ENCODE results near the gene TTLL12.

DNA sequence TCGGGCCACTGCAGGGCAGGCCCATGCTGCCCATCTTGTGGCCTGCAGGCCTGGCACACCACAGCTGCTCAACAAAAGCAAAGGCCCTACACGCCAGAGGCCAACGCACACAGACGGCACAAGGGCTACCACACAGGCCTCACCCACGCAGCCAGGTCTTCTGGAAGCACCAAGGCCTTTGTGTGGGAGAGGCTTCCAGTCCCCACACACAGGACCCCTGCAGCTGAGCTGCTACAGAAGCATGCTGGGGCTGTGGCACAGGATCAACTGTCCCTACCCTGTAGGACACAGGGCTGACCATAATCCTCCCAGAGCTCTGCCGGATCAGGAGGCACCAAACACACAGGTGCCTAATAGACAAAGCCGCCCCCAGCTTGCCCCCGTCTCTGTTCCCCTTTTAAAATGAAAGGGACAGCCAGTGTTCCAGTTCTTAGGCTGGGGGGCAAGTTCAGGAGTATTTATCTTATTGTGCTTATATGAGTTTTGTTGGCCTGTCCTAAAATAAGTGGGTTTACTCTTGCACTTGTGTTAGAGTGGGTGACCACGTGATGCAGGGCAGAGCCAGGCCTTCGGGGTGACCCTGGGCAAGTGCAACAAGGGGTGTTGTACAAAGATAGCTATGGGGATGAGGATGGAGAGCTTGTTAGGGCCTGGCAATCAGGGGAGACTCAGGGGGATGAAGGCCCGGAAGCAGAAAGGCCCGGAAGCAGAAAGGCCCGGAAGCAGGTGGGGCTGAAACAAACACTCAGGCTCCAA lies 5.4 kb downstream of the TTLL12 start:
- TF ChIP-seq, protein P1, sequence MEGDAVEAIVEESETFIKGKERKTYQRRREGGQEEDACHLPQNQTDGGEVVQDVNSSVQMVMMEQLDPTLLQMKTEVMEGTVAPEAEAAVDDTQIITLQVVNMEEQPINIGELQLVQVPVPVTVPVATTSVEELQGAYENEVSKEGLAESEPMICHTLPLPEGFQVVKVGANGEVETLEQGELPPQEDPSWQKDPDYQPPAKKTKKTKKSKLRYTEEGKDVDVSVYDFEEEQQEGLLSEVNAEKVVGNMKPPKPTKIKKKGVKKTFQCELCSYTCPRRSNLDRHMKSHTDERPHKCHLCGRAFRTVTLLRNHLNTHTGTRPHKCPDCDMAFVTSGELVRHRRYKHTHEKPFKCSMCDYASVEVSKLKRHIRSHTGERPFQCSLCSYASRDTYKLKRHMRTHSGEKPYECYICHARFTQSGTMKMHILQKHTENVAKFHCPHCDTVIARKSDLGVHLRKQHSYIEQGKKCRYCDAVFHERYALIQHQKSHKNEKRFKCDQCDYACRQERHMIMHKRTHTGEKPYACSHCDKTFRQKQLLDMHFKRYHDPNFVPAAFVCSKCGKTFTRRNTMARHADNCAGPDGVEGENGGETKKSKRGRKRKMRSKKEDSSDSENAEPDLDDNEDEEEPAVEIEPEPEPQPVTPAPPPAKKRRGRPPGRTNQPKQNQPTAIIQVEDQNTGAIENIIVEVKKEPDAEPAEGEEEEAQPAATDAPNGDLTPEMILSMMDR (IDR thresholded peaks at IDR 0.05), result no peak
- TF ChIP-seq EZH2 (IDR thresholded peaks at IDR 0.05; ENCODE audit: borderline replicate concordance, insufficient read depth, low read depth, low read length, poor library complexity, severe bottlenecking), result no peak

Measured in B cell (primary cell).